ENCODE measurements around the gene SPDYE11.
"Not testable (repeated sequence)": the region's sequence is repeated elsewhere in the genome, so short reads cannot be mapped to it uniquely, and the experiment has no call there.

SPDYE11 gene, protein sequence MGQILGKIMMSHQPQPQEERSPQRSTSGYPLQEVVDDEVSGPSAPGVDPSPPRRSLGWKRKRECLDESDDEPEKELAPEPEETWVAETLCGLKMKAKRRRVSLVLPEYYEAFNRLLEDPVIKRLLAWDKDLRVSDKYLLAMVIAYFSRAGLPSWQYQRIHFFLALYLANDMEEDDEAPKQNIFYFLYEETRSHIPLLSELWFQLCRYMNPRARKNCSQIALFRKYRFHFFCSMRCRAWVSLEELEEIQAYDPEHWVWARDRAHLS

GRCh38 chr7:73057811-73058210 lies at the start of gene SPDYE11:
Gene SPDYE11 (minus strand): TSS chr7:73057911. CDS start chr7:73056111, 1,800 bp downstream.
- DNase-seq (ENCODE audit: extremely low spot score); POLR2A ChIA-PET; CTCF ChIA-PET: not testable (repeated sequence)

DNA sequence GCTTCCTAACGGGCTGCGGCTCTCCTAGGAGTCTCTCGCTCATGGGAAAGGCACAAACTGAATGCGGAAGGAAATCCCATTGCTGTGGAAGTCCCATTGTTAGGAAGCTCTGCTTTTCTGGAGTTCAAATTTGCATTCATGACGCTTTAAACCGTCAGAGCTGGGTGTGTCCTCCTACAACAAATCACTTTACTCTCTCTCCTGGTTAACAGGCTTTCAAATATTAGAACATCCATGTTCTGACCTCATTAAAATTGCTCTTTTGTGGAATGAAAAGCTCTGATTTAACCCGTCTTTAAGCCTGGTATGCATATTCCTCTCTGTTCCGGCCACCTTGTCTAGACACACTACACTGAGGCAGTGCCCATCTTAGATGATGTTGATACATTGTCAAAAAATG lies 28.2 kb upstream of the SPDYE11 start, which contains the start of gene SPDYE9:
Gene SPDYE9 (minus strand): TSS at position 101 of the 400 bp plus-strand sequence. CDS start 1,800 bp downstream, outside the sequence.
- POLR2A ChIA-PET; DNase-seq (ENCODE audit: extremely low spot score); CTCF ChIA-PET: not testable (repeated sequence)

DNA sequence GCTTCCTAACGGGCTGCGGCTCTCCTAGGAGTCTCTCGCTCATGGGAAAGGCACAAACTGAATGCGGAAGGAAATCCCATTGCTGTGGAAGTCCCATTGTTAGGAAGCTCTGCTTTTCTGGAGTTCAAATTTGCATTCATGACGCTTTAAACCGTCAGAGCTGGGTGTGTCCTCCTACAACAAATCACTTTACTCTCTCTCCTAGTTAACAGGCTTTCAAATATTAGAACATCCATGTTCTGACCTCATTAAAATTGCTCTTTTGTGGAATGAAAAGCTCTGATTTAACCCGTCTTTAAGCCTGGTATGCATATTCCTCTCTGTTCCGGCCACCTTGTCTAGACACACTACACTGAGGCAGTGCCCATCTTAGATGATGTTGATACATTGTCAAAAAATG lies 28.0 kb downstream of the SPDYE11 start, which contains the start of gene SPDYE8:
Gene SPDYE8 (minus strand): TSS at position 101 of the 400 bp plus-strand sequence. CDS start 1,800 bp downstream, outside the sequence.
- DNase-seq (ENCODE audit: extremely low spot score); CTCF ChIA-PET; POLR2A ChIA-PET: not testable (repeated sequence)

DNA sequence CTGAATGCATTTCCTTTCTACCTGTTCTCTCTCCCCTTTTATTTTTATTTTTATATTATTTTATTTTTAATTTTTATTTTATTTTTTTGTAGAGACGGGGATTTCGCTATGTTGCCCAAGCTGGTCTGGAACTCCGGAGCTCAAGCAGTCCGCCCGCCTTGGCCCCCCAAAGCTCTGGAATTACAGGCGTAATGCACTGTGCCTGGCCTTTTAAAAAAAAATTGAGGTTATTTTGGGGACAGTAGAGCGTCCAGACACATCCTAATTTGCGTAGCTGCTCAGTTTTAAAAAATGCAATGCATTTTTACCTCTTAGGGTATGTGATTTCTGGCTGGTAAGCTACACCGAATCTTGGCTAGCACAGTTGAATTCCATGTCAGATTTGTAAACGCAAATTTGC lies 51.2 kb downstream of the SPDYE11 start:
- DNase-seq (ENCODE audit: extremely low spot score); CTCF ChIA-PET; POLR2A ChIA-PET: not testable (repeated sequence)

- DNase-seq (ENCODE audit: extremely low spot score): not testable (repeated sequence)
These were observed 51.8 kb downstream of the SPDYE11 start for GRCh38 chr7:73005693-73006447.

GRCh38 chr7:73005356-73005692 lies 52.4 kb downstream of the SPDYE11 start:
- POLR2A ChIA-PET: not testable (repeated sequence)

More at GRCh38 chr7:73005693-73006447, 51.8 kb downstream of the SPDYE11 start:
- CTCF ChIA-PET, POLR2A ChIA-PET: not testable (repeated sequence)

DNA sequence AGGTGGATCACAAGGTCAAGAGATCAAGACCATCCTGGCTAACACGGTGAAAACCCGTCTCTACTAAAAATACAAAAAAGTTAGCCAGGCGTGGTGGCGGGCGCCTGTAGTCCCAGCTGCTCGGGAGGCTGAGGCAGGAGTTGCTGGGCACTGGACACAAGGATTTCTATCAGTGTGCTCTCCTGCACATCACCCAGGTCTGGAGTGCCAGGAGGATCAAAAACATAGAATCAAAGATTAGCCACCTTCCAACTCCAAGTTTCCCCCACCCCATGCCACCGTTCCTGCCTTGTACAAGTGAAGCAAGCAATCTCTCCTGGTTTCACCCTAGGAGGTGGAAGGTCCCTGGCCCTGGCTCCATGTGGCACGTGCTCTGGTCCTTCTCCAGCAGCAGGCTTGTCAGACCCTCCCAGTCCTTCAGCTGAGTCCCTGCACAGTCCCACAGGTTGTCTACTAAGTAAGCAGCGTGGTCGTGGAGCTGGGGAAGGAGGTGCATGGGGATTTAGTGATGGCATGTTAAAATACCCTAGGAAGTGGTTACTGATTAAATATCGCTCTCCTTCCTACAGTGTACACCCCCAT lies 59.7 kb downstream of the SPDYE11 start:
- POLR2A ChIA-PET, CTCF ChIA-PET: not testable (repeated sequence)

More at GRCh38 chr7:73005356-73005692, 52.4 kb downstream of the SPDYE11 start:
- CTCF ChIA-PET; DNase-seq (ENCODE audit: extremely low spot score): not testable (repeated sequence)

More for the DNA sequence above, 59.7 kb downstream of the SPDYE11 start:
- not testable (repeated sequence) for DNase-seq (ENCODE audit: extremely low spot score)
